Ureter (tissue), 1 donor: ENCODE data around the gene MEGF9. TPM values are rescaled to one million over a fixed set of nuclear protein-coding genes. Genes with fewer than 3 reads are reported as not detected.
"Not testable (repeated sequence)": the region's sequence is repeated elsewhere in the genome, so short reads cannot be mapped to it uniquely, and the experiment has no call there.

ENCODE experiments used
- DNase-seq: peaks from one replicate; pipeline ENCODE4 v3.0.0-alpha.2; 2020; ENCODE audit warnings: low spot score
- total RNA-seq: library from RNA; stranded (reverse); gene quantifications from one replicate; pipeline ENCODE4 v1.2.4, GENCODE V29; 2023
- donor health status: DM: yes; HTN: yes; CAD: no.

Gene MEGF9
- total RNA-seq, 1 donor from 2014 or later, result 22.3 TPM

DNA sequence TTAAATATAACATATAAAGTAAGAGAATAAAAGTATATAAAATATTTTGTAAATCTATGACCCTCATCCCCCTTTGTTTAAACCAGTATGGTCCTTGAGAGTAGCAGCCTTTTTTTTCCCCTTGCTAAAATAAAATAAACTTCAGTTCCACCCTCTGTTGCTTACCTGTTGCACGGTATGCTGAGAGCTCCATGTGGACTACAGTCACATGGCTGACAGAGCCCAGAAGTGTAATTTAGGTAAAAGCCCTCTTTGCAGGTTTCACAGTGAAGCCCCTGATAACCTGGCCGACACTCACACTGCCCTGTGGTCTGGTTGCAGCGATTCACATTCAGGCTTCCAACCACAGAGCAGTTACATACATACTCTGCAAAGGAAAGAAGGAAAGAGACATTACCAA, 55.1 kb downstream of the MEGF9 start:
- DNase-seq, result no peak

DNA sequence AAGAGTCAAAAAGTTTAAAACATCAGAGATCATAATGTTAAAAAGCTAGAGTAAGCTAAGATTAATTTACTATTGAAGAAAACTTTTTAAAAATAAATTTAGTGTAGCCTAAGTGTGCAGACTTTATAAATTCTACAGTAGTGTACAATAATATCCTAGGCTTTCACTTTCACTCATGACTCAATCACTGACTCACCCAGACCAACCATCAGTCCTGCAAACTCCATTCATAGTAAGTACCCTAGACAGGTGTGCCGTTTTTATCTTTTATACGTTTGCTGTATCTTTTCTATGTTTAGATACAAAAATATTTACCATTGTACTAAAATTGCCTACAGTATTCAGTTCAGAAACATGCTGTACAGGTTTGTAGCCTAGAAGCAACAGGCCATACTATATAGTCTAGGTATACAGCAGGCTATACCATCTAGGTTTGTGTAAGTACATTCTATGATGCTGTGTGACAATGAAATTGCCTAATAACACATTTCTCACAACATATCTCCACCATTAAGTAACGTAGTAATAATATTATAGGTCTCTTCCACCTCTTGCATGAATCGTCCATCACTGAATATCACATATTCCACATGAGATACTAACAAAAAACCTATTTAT, 59.2 kb downstream of the MEGF9 start:
- DNase-seq, result no peak

- no peak for DNase-seq
These were observed 60.0 kb downstream of the MEGF9 start for GRCh38 chr9:120654272-120654671.

- no peak for DNase-seq
These were observed 60.5 kb downstream of the MEGF9 start for GRCh38 chr9:120653762-120654161.

- no peak for DNase-seq
These were observed 61.3 kb downstream of the MEGF9 start for GRCh38 chr9:120652934-120653333.

DNA sequence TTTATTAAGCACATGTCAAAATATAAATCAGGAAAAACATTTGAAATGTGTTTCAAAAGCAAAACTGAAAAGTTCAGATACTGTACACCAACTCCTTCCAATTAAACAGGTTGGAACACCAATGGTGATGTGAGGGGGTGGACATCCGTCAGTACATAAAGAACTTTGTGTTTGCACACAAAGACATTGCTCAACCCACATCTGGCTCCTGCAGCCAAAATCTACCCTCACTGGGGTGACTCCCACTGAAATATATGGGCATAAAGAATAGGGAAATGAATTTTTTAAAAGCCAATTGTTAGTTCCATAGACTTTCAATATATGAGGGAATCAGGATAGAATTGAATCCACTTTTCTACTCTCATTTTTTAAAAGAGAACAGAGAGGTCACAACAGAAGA, 63.9 kb downstream of the MEGF9 start:
- DNase-seq, result no peak

- DNase-seq, result no peak
These were observed 65.6 kb downstream of the MEGF9 start for GRCh38 chr9:120648581-120649197.

- DNase-seq, result no peak
These were observed 67.3 kb downstream of the MEGF9 start for GRCh38 chr9:120646948-120647347.

GRCh38 chr9:120645760-120646159, 68.5 kb downstream of the MEGF9 start:
- no peak for DNase-seq

DNA sequence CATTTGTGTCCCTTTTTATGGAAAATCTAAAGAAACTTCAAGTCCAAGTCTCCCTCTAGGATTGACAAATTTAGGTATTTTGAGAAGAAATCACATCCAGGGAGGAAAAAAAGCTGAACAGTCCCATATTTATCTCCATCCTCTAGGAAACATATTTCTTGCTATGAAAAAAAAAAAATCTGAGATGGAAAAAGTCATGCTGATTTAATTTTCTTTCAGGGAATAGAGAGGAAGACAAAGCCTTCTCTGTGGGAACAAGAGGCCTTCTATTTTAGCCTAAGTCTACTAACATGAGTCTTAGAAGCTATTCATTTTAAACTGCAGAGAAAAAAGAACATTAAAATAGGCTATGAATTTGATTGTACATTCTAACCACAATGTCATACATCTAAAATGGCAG, 71.2 kb downstream of the MEGF9 start:
- DNase-seq, result no peak

DNA sequence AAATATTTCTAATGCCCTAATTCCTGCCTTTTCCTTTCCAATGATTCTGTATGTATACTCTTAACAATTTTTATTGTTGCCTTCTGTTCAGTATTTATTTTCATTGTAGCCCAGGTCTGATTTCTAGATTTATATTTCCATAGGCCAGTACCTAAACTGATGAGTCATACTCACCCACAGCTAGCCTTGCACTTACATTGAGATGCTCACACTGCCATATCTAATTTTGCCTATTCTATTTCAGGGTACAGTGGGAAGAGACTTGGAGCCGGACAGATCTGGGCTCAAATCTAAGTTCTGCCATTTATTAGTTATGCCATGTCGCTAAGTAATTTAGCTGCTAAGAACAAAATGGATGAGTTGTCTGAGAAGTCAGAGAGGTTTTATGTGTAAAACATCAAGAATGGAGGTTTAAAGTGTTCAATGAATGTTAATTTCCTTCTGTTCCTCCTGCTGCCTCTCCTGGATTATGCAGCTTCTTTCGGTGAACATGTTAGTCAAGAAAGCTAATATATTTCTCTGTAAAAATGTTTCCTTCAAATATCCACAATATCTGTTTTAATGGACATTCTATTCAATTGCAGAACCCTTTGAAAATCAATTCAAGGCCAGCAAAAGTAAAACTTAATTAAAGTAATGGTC, 72.0 kb downstream of the MEGF9 start:
- DNase-seq, result no peak

GRCh38 chr9:120640874-120641273, 73.4 kb downstream of the MEGF9 start:
- DNase-seq, result not testable (repeated sequence)

DNA sequence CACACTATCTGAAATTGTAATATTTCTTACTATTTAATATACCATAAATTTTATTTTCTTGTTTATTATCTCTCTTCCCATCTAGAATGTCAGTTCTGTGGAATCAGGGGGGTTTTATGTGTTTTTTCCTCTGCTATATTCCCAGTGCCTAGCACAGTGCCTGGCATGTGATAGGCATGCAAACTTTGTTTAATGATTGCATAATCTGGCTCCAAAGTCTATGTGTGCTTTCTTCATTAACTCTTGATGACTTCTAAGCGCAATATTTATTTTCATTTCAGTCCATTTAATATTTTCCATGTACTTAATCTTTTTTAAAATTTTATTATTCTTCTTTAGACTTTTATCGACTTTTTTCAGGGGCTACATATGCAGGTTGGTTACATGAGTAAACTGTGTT, 73.9 kb downstream of the MEGF9 start:
- DNase-seq, result no peak

- no peak for DNase-seq
These were observed 76.4 kb downstream of the MEGF9 start for GRCh38 chr9:120637919-120638318.

GRCh38 chr9:120636194-120636957, 77.9 kb downstream of the MEGF9 start:
- DNase-seq, result no peak

DNA sequence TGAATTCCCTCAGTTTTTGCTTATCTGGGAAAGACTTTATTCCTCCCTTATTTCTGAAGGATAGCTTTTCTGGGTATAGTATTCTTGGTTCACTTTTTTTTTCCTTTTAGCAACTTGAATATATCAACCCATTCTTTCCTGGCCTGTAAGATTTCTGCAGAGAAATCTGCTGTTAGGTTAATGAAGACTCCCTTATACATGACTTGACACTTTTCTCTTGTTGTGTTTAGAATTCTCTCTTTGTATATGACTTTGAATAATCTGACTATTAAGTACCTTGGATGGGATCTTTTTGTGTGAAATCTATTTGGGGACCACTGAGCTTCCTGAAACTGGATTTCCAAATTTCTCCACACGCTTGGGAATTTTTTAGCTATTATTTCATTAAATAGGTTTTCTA, 79.3 kb downstream of the MEGF9 start:
- DNase-seq, result no peak

DNA sequence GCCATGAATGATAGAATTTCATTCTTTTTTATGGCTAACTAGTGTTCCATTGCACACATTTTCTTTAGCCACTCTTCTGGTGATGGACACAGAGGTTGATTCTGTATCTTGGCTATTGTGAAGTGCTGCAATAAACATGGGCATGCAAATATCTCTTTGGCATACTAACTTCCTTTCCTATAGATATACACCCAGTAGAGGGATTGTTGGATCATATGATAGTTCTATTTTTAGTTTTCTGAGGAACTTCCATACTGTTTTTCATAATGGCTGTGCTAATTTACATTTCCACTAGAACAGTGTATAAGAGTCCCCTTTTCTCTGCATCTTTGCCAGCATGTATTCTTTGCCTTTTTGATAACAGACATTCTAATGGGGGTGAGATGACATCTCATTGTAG, 83.9 kb downstream of the MEGF9 start:
- DNase-seq, result no peak

- not testable (repeated sequence) for DNase-seq
These were observed 85.3 kb downstream of the MEGF9 start for GRCh38 chr9:120628925-120629497.

DNA sequence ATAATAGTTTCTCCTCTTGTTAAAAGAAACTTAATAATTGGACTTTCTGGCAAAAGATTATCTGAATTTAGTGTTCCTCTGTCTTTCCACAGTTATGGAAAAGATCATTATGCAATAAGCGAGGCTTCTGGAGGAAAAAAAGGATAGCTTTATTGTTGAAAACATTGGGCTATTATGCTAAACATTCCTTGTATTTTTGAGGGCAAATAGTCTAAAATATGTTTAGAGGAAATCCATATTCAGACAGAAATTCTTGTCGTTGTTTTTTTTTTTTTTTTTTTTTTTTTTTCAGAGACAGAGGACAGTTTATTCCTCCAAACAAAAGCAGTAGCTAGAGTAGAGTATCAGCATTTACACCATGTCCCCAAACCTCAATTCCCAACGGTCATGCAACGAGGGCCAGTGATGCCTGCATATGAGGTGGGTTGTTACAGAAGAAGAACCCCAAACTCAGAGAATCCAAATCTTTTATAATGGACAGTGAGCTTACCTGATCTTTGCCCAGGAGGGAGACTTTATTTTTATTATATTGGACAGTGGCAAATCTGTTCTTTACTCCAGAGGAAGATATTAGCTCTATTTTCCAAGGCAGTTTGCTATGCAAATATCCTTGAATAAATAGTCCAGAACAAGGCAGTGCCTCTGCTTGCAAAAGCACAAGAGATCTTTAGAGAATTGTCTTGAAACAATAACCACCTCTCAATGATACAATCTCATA, 85.9 kb downstream of the MEGF9 start:
- no peak for DNase-seq

DNA sequence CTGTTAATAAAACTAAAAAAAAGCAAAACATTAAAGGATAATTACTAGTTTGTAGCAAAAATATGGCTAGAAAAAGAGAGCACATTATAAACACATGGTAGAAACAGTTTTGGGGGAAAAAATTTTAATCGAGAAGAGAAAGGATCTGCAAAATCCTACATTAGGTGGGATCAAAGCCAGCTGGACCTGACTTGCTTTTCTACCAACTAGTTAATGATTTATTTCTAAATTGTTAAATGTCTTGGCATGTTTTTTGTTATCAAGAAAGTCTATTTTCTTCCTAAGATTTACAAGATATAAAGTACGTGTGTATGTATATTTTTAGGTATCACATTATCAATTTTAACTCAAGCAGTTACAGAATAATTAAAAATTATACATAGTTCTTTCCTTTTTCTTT, 87.2 kb downstream of the MEGF9 start:
- DNase-seq, result no peak

DNA sequence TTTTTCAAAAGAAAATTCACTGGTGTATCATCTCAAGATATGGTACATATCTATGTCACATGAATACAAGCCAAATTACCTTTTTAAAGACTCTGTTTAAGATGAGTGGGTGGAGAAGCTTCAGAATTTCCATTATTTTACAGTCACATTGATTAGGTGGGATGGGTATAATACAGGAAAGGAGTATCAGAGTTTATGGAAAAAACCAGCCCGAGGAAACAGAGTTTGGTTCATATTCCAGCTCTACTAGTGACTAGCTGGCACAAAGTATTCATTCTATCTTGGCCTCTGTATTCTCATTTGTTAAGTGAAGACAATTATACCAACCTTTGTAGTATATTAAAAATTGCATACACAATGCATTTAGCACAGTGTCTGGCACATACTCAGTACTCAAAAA, 87.8 kb downstream of the MEGF9 start:
- DNase-seq, result no peak

- DNase-seq, result no peak
These were observed 89.0 kb downstream of the MEGF9 start for GRCh38 chr9:120625222-120625621.
